Parathyroid adenoma (tissue), 2 donors: ENCODE measurements around the gene PAN3.

Experiments
- H2AFZ ChIP-seq: fragments of 300-600 bp; sonication (generic); one replicate; pipeline ENCODE4 v1.7.0; 2017; ENCODE audit warnings: antibody characterized with exemption, mild to moderate bottlenecking
- H3K27ac ChIP-seq: fragments of 300-600 bp; sonication (generic); one replicate; pipeline ENCODE4 v1.7.0; 2017
- H3K27me3 ChIP-seq: fragments of 300-600 bp; sonication (generic); one replicate; pipeline ENCODE4 v1.7.0; 2017; ENCODE audit warnings: low read length; ENCODE audit not compliant: control insufficient read depth, insufficient read depth
- H3K36me3 ChIP-seq: fragments of 300-600 bp; sonication (generic); one replicate; pipeline ENCODE4 v1.7.0; 2017; ENCODE audit warnings: low read length; ENCODE audit not compliant: control insufficient read depth, insufficient read depth
- H3K4me1 ChIP-seq: fragments of 300-600 bp; sonication (generic); one replicate; pipeline ENCODE4 v1.7.0; 2017; ENCODE audit warnings: control low read depth
- H3K4me2 ChIP-seq: fragments of 300-600 bp; sonication (generic); one replicate; pipeline ENCODE4 v1.7.0; 2017; ENCODE audit warnings: low read length
- H3K4me3 ChIP-seq: fragments of 300-600 bp; sonication (generic); one replicate; pipeline ENCODE4 v1.7.0; 2017; ENCODE audit warnings: low read depth, low read length
- H3K79me2 ChIP-seq: fragments of 300-600 bp; sonication (generic); one replicate; pipeline ENCODE4 v1.7.0; 2017; ENCODE audit warnings: control low read depth
- H3K9ac ChIP-seq: fragments of 300-600 bp; sonication (generic); one replicate; pipeline ENCODE4 v1.7.0; 2017; ENCODE audit warnings: mild to moderate bottlenecking
- H3K9me3 ChIP-seq: fragments of 300-600 bp; sonication (generic); one replicate; pipeline ENCODE4 v1.7.0; 2017; ENCODE audit warnings: low read length; ENCODE audit not compliant: control insufficient read depth
- TF ChIP-seq, protein P1 (sequence below): fragments of 300-600 bp; sonication (generic); IDR thresholded peaks from one replicate; pipeline ENCODE4 v1.7.0; 2017; ENCODE audit warnings: antibody characterized with exemption, mild to moderate bottlenecking
- donor health status: primary hyperparathyroidism.

Gene PAN3

DNA sequence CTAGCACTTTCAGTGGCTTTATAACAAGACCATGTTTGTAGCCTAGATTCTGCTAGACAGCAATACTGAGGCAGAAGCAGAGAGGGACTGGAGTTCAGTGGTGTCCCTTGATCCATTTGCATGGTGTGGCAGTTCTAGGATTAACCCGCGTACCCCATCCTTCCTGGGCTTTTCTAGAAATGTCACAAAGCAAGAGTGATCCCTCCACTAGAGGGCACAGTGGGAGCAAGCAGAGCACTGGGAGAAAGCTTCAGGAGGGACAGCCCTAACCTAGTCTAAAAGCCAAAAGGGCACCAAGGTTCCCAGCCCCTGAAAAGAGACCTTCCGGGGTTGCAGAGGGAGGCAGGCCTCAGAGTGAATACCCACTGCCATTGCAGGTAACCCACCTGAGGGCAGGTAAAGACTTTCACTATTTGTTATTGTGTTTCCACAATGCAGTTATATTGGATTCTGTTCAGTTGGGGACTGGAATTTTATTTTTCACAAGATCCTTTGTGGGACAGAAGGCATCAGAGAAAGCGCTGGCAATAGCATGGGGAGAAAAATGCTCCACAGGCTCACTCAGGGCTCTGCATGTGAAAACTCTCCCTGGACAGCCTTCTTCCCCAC is 185.9 kb downstream of the PAN3 start:
- no peak overlapping the region for H3K4me2 ChIP-seq
- no peaks in the 10 kb centered on the region for H3K9me3 ChIP-seq
- TF ChIP-seq, protein P1, sequence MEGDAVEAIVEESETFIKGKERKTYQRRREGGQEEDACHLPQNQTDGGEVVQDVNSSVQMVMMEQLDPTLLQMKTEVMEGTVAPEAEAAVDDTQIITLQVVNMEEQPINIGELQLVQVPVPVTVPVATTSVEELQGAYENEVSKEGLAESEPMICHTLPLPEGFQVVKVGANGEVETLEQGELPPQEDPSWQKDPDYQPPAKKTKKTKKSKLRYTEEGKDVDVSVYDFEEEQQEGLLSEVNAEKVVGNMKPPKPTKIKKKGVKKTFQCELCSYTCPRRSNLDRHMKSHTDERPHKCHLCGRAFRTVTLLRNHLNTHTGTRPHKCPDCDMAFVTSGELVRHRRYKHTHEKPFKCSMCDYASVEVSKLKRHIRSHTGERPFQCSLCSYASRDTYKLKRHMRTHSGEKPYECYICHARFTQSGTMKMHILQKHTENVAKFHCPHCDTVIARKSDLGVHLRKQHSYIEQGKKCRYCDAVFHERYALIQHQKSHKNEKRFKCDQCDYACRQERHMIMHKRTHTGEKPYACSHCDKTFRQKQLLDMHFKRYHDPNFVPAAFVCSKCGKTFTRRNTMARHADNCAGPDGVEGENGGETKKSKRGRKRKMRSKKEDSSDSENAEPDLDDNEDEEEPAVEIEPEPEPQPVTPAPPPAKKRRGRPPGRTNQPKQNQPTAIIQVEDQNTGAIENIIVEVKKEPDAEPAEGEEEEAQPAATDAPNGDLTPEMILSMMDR, result peak; percentile 51
- H2AFZ ChIP-seq, result no peak overlapping the region
- H3K4me1 ChIP-seq, result no peaks in the 10 kb centered on the region
- no peak overlapping the region for H3K4me3 ChIP-seq
- H3K79me2 ChIP-seq, result no peaks in the 10 kb centered on the region
- no peak overlapping the region for H3K27ac ChIP-seq
- no peaks in the 10 kb centered on the region for H3K27me3 ChIP-seq
- no peak overlapping the region for H3K9ac ChIP-seq
- H3K36me3 ChIP-seq, result no peaks in the 10 kb centered on the region

DNA sequence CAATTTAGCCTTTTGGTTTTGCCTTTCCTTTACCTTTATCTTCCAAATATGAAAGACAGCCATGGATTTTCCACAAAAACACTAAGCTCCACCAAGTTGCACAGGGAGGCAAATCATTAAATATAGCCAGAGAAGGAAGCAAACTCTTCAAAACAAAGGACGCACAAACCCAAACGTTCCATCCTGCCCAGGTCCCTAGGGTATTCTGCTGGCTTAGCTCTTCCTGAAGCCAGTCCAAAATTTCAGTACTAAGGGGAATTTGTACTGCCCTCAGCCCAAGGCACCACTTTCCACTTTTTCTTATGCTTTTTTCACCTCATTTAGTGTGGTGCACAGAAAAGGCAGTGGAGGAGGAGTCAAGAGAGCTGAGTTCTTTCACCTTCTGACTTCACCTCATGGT is 186.7 kb downstream of the PAN3 start:
- Histone ChIP-seq H3K79me2 (no peaks in the 10 kb centered on the region), H3K9ac (no peak overlapping the region), H3K4me3 (no peak overlapping the region), H3K27ac (no peak overlapping the region), H3K4me2 (no peak overlapping the region), H3K27me3 (no peaks in the 10 kb centered on the region), H3K9me3 (no peaks in the 10 kb centered on the region), H3K36me3 (no peaks in the 10 kb centered on the region), H3K4me1 (no peaks in the 10 kb centered on the region), H2AFZ (no peak overlapping the region)
- TF ChIP-seq, protein P1, result no peak

DNA sequence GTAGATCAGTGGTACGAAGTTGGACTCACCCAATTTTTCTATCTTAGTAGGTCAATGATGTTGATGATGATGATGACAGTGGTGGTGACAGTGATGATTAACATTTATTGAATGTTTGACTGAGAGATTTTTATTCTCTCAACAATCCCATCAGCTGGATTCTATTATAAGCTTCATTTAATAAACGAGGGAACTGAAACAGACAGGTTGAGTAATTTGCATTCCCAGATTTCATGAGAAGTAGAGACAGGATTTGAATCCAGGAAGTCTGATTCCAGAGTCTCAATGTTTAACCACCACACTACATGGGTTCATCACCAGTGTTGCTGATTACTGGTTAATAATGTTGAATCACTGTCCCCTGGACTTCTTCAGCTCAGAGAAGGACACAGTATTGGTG is 187.7 kb downstream of the PAN3 start:
- Histone ChIP-seq H3K27me3 (no peaks in the 10 kb centered on the region), H3K79me2 (no peaks in the 10 kb centered on the region), H3K27ac (no peak overlapping the region), H3K4me3 (no peak overlapping the region), H2AFZ (no peak overlapping the region), H3K4me1 (no peaks in the 10 kb centered on the region), H3K9ac (no peak overlapping the region), H3K4me2 (no peak overlapping the region), H3K36me3 (no peaks in the 10 kb centered on the region), H3K9me3 (no peaks in the 10 kb centered on the region)
- TF ChIP-seq, protein P1, result no peak

GRCh38 chr13:28327373-28328270 is 189.3 kb downstream of the PAN3 start:
- Histone ChIP-seq H3K36me3 (no peaks in the 10 kb centered on the region), H3K4me3 (no peak overlapping the region), H3K4me1 (no peaks in the 10 kb centered on the region), H3K27ac (no peak overlapping the region), H3K9me3 (no peaks in the 10 kb centered on the region), H3K4me2 (no peak overlapping the region), H2AFZ (no peak overlapping the region), H3K79me2 (no peaks in the 10 kb centered on the region), H3K27me3 (no peaks in the 10 kb centered on the region), H3K9ac (no peak overlapping the region)
- TF ChIP-seq, protein P1, result no peak
